NOMO-1 treated with DMSO at 0.1 percent for 48 hours (cell line): ENCODE results near the gene HAAO.

ENCODE experiments used
- DNase-seq: peaks from one replicate; lab custom pipeline; 2025; ENCODE audit not compliant: unreplicated experiment; lab: John Stamatoyannopoulos, UW

Gene HAAO

GRCh38 chr2:42815726-42816125, 23.3 kb upstream of the HAAO start:
- no peak for DNase-seq

DNA sequence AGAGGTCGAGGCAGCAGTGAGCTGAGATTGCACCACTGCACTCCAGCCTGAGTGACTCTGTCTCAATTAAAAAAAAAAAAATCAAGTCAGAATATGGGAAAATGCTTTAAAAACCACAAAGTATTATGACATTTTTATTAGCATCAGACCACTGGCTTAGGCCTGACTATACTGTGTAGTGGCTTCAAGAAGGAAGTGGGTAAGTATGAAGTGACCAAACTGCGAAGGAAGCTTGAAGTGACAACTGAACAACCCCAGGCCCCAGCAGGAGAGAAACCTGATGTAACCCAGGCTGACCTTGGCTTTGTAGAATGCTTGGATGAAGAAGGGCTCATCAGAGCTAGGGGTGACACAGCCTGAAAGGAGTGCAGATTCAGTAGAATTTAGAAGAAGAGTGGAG, 21.4 kb upstream of the HAAO start:
- DNase-seq = peak; percentile 94

DNA sequence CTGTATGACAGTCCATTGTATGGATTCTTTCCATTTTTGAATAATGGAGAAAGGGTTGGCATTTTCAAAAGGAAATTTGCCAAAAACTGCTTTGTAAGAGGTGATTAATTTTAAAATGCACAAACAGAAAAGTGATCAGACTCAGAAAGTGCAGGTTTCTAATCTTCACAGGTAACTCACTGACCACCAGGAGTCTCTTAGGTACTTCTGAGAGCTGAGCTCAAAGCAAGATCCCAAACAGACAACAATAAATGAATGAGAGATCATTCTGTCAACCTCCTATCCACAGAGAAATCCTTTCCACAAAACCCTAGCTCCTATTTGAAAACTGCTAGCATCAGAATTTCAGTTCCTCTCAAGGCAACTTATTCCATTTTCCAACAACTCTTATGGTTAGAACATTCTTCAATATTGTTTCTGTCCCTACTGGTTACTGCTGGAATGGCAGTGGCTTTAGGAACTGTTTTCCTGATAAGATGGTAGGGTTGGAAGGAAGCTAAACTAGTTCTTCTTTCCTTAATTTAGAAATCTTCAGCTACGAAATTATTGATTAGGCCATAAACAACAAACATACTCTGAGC, 20.6 kb upstream of the HAAO start:
- no peak for DNase-seq

DNA sequence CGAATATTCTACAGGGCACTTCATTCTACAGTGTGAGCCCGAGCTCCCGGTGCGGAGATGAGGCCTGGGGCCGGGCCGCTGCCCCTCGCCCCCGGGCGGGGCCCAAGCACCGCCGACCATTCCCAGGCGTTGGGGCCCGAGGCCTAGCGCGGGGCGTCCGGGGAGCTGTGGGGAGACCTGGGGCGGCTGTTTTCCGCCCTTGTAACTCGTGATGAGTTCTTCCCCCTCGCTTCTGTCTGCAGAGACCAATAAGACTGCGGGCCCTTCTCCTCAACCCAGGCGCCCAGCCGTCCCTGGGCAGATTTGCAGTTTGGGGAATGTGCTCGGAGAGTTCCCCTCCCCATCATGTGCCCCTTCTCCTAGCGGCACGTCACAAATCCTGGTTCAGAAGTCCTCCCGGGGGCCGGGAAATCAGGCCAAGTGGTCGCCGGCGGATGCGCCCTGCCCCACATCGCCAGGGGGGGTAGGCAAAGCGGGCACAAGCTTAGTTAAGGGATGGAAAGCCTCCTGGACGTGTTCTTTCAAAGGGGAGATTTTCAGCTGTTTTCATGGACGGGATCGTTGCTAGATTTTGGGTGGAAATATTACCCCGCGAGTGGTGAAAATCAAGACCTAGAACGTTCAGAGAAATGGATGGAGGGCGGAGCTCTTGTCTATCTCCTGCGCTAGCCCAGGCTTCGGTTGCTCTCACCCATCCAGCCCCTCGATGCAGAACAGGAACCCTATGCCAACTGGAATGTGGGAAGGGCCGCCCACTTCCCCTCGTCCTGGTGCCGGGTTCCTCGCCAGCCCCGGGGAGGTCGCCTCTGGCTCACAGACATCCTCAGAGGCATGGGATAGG, 18.8 kb upstream of the HAAO start:
- no peak for DNase-seq

- peak; percentile 88 for DNase-seq
Observed at GRCh38 chr2:42810121-42810970, 18.0 kb upstream of the HAAO start.

- DNase-seq = peak; percentile 66
Observed at GRCh38 chr2:42809819-42810120, 17.4 kb upstream of the HAAO start.

DNA sequence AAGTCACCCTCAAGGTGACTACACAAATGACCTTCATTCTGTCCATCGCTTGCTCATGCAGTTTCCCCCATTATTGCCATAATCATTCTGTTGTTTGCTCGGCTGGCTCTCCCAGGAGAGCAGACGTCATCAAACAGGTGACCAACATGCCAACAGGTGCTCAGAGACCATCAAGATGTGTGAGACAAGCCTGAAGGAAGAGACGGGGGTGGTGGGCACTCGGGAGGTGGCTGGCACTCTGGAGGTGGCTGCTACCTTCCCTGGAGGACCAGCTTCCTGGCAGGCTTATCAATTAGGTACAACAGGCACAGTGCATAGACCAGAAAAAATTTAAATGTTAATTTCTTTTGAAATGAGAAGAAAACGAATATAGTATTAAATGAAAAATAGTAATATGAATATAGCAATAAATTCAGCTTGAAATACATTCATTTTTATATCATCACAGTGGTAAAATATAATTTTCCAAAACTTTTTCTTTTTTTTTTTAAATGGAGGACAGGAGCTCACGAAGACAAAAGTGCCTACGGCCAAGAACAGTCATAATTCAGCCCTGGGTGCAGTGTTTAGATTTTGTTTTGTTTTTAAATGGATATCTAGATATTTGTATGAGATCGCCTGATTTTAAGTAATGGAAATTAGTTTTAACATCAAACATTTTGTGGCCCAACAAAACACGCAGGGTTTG, 16.9 kb upstream of the HAAO start:
- no peak for DNase-seq

GRCh38 chr2:42808301-42808700, 15.9 kb upstream of the HAAO start:
- no peak for DNase-seq

DNA sequence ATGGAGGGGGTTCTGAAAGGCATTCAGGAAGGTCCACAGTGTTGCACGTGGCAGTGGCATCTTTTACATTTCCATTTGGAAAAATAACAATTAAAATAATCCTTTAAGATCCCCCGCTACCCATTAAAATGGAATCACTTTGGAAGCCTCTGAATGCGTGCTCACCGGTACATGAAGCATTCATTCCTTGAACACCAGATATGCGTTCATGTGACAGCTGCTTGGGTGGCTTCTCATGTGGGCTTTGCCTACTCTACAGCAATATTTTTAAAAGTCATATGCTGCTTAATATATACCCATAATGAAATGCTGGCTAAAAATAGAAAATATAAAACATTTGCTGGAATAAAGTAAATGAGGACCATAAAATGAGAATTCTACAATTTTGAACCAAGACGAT, 14.4 kb upstream of the HAAO start:
- DNase-seq = no peak

DNA sequence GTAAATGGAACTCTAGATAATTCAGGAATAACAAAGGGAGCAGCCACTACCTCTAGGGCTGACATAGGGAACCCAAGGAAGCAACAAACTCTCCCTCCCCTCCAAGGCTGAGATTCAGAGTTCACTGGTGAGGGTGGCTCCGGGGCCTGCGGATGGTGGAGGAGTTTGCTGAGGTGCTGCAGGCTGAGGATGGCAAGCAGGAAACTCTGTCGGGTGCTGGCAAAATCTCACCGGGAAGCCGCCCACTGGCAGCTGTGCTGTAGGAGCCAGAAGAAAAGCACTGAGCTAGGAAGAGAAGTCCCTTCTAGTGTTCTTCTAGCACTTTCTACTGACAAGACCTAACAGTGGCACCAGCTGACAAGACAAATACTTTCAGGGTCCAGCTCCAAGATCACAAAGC, 12.5 kb upstream of the HAAO start:
- no peak for DNase-seq

DNA sequence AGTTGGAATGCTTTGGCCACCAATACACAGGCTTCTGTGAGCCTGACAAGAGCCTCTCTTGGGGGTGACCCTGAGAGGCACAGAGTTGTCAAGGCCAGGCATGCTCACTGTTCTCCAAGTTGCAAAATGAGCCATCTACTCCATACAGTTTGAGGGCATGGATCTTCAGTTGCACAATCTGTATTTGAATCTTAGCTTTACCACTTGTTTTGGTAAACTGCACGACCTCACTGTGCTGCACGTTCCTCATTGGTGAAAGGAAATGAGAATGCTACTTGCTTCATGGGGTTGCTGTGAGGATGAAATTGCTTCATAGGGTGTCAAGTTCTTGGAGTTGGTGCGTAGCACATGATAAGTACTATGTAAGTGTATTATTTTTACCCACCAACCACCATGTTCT, 12.0 kb upstream of the HAAO start:
- peak; percentile 94 for DNase-seq

GRCh38 chr2:42802150-42802549, 9.8 kb upstream of the HAAO start:
- DNase-seq = no peak

DNA sequence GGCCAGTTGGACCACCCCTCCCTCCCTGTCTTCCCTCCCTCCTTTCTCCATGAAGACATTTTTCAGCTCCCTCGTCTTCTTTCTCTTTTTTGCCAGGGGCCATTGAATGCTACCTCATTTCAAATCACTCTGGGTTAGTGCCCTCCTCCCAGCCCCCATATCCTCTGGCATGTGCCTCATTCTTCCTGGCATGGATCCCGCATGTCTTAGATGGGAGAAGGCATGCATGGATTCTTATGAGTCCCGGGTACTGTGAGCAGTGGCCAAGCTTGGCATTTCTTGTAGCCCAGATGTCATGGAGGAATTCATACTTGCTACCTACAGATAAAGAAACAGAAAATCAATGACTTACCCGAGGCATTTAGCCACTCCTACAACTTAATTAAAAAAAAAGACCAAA, 9.0 kb upstream of the HAAO start:
- DNase-seq = no peak

- DNase-seq = no peak
Observed at GRCh38 chr2:42800981-42801380, 8.6 kb upstream of the HAAO start.

GRCh38 chr2:42800461-42800962, 8.1 kb upstream of the HAAO start:
- DNase-seq = no peak

GRCh38 chr2:42799881-42800280, 7.5 kb upstream of the HAAO start:
- no peak for DNase-seq

- no peak for DNase-seq
Observed at GRCh38 chr2:42797281-42797680, 4.9 kb upstream of the HAAO start.

- no peak for DNase-seq
Observed at GRCh38 chr2:42796427-42797248, 4.3 kb upstream of the HAAO start.

DNA sequence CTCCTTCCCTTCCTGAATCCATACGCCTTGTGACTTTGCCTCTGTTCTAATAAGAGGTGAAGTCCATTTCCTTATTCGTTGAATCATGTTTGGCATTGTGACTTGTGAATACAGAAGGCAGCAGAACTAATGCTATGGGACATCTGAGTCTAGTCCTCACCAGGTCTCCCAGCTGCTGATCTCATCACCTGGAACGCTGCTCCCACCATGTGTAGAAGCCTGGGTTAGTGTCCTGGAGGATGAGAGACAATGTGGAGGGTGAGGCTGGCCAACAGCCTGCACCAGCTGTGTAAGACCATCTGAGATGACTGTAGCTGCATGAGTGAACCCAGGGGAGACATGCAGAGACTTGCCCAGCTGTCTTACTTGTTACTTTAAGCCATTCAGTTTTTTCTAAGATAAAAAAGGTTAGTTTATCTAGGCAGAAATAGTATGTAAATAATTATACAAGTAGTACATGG, 3.5 kb upstream of the HAAO start:
- DNase-seq = no peak

GRCh38 chr2:42795275-42795674, 2.9 kb upstream of the HAAO start:
- no peak for DNase-seq
